NCI-H1436 treated with DMSO at 0.1 percent for 48 hours (cell line): ENCODE data around the gene BEST2.

Experiments used
- DNase-seq: peaks from one replicate; lab custom pipeline; 2025; lab: John Stamatoyannopoulos, UW

BEST2 gene

GRCh38 chr19:12770922-12771321 is 19.3 kb downstream of the BEST2 start:
- DNase-seq, result no peak

- DNase-seq, result no peak
Observed at GRCh38 chr19:12772323-12772722, 20.7 kb downstream of the BEST2 start.

- no peak for DNase-seq
Observed at GRCh38 chr19:12773571-12773970, 22.0 kb downstream of the BEST2 start.

- DNase-seq, result peak; percentile 42
Observed at GRCh38 chr19:12774588-12775555, 23.3 kb downstream of the BEST2 start, which contains the start of gene HOOK2. Gene HOOK2, minus strand, starts transcription at chr19:12775552. Its CDS starts 103 bp downstream, at chr19:12775449.

- no peak for DNase-seq
Observed at GRCh38 chr19:12777217-12778016, 25.8 kb downstream of the BEST2 start.

GRCh38 chr19:12778017-12778904 is 26.7 kb downstream of the BEST2 start:
- DNase-seq, result no peak

- no peak for DNase-seq
Observed at GRCh38 chr19:12778905-12779161, 27.2 kb downstream of the BEST2 start.

- DNase-seq, result no peak
Observed at GRCh38 chr19:12779162-12779993, 27.8 kb downstream of the BEST2 start.

- DNase-seq, result no peak
Observed at GRCh38 chr19:12782174-12782423, 30.5 kb downstream of the BEST2 start.

- DNase-seq, result no peak
Observed at GRCh38 chr19:12782424-12783290, 31.1 kb downstream of the BEST2 start.

GRCh38 chr19:12783291-12783848 is 31.8 kb downstream of the BEST2 start:
- no peak for DNase-seq

GRCh38 chr19:12783849-12784393 is 32.3 kb downstream of the BEST2 start:
- DNase-seq, result no peak

GRCh38 chr19:12784394-12784870 is 32.8 kb downstream of the BEST2 start:
- DNase-seq, result no peak

GRCh38 chr19:12784871-12785430 is 33.4 kb downstream of the BEST2 start:
- no peak for DNase-seq

- DNase-seq, result no peak
Observed at GRCh38 chr19:12785431-12786031, 33.9 kb downstream of the BEST2 start.

- no peak for DNase-seq
Observed at GRCh38 chr19:12786141-12786870, 34.7 kb downstream of the BEST2 start.

- no peak for DNase-seq
Observed at GRCh38 chr19:12786952-12787351, 35.4 kb downstream of the BEST2 start.

GRCh38 chr19:12787458-12787857 is 35.9 kb downstream of the BEST2 start:
- no peak for DNase-seq
